COLO829 (cell line): ENCODE results near the gene FNDC5.

ENCODE experiments used
- DNase-seq: peaks from one replicate; pipeline ENCODE4 v3.0.0; 2012; ENCODE audit warnings: low spot score

Gene FNDC5

DNA sequence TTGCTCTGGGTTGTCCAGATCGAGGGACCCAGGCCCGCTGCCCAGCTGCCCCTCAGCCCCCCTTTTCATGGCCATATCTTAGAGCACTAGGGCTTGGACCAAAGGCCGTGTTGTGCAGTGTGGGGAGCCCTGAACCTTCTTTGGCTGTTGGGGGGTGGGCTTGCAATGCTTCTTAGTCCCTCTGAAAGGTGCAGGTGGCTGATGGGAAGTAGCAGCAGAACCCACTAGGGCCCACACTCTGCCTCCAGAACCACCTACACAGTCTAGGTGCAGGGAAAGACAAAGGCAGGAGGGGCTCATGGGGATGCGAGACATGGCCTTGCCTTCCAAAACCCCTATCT lies 13.3 kb upstream of the FNDC5 start:
- DNase-seq, result no peak

DNA sequence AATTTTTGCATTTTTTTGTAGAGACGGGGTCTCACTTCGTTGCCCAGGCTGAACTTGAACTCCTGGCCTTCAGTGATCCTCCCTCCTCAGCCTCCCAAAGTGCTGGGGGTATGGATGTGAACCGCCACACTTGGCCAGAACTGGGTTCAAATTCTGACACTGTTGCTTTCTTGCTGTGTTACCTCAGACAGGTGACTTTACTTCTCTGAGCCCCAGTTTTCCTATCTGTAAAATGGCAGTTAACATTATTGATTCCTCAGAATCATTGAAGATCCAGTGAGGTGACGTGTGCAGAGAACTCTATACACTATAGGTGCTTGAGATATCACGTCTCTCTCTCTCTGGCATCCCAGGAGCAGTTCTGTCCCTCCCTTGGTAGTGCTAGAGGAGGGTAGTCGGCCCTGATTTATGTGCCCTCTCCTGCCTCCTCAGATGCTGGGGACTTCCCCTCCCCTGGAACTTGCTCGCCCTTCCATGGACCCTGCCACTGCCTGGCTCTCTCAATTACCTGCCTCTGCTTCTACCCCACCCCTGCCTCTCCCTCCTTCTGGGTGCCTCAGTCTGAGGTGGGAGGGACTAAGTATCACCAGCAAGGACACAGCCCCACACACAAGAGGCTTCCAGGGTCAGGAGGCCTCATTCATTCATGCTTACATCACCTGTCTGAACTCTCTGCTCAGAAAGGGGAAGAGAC lies 12.8 kb upstream of the FNDC5 start:
- no peak for DNase-seq

DNA sequence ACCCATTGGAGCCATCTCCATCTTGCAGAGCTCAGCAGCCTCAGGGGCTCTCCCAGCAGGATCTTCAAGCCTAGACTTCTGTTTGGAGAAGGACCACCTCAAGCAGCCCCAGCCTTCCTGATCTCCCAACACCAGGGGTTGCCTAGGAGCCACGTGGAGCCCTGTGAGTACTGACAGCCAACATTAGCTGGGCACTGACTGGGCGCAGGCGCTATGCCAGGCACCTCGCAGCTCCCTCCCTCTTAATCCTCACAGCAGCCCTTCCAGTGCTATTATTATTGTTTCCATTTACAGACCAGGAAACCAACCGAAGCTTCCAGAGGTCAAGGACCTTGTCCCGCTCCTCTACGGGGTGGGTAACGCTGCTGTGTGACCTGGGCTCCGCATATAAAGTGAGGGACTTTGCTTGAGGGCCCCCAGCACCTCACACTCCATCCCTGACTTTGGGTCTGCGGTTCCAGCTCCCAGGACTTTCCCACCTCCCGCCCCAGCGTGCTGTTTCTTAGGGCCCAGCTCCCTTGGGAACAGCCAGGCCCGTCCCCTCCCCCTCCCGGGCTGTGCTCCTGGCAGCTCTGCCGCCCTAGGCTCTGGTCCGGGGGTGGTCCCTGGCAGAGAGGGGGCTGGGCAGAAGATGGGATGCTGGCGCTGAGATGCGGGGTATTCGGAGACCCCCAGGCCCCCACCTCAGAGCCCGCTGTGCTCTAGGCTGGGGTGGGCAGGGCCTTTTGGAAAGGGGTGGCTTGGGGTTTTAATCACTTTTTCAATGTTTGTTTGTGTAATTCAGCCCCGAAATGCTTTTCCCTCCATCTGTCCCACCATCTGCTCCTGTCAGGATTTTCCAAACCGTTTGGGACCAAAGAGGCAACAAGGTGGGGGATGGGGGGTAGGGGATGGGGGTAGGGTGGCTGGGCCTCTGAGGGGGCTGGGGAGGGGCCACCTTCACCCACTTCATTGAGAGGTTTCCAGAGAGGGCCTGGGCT lies 11.4 kb upstream of the FNDC5 start:
- DNase-seq, result no peak

DNA sequence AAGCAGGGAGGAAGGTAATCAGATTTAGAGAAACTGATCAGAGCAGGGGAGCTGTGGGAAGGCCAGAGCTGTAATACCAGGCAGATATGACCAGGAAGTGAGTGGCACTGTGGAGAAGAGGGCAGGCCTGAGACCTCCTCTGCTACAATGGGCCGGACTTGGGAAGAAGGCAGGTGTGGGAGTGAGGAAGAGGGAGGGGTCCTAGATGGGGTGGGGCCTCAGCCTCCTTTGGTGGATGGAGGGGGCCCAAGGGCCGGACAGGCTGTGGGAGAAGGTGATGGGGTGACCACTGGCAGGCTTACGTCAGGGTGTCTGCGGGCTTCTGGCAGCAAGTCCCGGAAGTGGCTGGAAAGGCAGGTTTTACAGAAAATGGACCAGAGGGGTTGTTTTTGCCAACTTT lies 10.6 kb upstream of the FNDC5 start:
- no peak for DNase-seq

DNA sequence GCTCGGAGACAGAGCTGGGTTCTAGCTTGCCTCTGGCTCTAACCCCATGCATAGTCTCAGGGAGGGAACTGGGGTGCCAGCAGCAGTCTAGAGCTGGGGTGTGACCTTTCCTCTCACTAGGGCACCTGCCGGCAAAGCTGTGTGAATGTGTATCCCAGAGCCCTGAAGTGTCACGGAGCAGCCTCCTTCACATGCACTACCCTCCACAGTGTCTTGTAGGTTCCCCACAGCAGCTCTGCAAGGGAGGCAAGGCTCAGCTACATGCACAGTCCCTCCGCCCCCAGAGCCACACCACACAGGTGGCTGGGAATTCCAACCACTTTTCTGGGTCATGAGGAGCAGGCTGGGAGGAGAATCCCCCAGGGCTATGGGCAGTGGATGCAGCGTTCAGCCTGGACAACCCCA lies 7.9 kb upstream of the FNDC5 start:
- no peak for DNase-seq

DNA sequence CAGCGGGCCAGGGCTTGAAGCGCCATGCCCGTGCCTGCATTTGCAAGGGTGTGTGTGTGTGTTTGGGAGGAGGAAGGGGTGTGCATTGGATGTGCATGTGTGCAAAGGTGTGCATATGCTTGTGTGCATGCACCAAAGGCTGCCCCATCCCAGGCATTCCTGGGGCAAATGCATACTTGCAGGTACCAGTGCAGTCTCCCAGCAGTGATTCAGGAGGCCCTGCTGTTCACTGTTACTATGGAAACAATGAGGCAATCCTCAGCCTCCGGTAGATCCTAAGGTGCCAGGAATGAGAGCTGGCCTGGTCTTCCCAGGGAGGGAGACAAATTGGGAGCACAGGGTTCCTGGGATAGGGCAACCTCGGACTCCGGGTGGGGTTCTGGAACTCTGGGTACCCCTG lies 7.5 kb upstream of the FNDC5 start:
- no peak for DNase-seq

DNA sequence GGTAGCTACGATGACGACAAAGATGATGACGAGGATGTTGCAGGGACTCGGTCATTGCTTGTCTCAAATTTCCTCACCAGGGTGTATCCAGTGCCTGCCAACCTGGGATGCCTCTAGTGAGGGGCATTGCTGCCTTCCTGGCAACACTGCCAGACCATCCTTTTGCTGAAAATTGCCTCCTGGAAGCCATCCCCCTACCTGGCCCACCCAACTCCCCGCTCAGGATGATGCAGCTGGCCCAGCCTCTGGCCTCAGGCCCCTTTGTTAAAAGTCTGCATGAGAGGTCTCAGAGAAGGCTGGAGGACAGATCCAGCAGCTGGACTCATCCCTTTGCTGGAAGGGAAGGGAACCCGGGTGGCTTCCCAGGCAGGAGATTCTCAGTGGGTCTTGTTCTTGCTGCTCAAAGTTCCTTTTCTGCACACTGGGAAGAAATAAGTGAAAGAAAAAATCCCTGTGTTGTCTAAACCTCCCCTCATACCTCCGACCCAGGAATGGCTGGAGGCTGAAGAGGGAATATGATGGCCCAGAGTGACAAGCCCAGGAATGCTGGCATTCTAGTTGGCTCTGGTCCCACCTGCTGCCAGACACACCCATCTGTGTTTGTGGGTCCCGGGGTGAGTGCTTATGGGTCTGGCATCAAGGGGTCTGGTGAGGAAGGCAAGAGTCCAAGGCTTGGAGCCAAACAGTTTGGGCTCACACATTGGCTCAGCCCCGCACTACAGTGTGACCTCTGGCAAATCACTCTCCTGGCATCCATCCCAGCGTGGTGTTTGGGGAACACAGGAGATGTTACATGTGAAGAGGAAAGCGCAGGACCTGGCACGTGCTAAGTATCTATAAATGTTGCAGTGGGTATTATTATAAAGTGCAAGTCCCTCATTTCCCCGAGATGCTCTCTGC lies 6.7 kb upstream of the FNDC5 start:
- DNase-seq, result no peak

DNA sequence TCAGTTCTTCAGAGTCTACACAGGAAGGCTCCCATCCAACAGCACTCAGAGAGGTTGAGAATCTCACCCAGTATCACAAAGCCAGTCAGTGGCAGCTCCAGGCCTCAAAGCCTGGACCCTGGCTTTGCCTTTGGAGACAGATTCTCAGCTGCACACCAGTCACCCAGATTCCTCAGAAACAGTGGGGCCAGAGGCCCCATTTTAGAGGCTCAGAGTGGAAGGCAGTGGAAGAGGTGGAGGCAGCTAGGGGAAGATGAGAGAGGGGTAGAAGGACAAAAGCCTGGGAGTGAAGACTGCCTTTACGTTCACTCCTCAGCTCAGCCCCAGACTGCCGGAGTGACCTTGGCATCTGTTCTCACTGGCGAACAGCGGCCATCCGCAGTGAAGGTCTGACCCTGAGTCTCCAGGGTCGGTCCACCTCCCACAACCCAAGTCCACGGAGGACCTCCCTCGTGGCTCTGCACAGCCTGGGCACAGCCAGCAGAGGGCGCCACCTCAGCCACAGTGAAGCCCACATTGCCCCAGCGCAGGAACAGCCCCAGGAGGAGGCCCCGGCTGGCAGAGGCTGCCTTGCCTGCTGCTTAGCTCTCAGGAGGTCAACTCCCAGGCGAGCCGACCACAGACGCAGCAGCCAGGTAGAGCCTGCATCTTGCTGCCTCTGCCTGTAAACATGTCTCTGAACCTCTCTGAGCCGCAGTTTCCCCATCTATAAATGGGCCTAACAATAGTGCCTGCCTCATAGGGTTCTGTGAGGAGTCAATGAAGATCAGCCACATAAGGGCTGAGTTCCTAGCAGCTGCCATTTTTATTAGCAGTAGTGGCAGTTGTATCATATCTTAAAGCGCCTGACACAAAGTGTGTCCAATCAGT lies 5.9 kb upstream of the FNDC5 start:
- peak; percentile 53 for DNase-seq

DNA sequence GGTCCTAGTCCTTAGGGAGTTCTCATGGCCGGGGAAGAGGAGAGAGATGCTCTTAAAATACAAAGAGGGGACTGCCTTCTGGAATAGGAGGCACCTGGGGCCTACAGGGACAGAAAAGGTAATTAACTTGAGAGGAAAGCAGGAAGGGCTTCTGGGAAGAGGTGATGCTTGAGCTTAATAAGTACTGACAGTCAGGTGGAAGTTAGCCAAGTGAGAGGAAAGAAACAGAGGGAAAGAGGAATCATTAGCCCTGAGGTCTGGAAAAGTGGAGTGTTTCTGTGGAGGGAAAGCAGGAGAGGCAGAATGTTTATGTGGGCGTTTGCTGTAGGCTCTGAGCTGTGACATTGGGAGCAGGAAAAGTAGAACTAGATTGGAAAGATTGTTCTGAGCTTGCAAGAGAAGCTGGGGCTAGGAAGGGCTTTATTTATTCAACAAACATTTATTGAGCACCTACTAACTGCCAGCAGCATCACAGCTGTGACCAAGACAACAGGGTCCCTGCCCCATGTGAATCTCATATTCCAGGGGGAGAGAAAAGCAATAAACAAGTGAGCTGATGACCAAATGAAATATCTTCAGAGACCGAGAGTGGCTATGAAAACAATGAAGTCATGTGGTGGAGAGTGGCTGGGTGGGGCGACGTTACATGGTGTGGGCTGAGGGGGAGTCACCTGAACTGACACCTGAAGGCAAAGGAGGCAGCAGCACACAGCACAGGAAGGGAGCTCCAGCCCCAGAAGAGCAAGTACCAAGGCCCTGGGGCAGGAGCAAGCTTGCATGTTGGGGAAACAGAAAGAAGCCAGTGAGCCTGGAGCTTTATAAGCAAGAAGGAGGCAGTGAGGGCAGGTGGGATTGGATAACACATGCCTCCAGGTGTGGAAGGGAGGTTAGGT lies 4.4 kb upstream of the FNDC5 start:
- DNase-seq, result no peak

DNA sequence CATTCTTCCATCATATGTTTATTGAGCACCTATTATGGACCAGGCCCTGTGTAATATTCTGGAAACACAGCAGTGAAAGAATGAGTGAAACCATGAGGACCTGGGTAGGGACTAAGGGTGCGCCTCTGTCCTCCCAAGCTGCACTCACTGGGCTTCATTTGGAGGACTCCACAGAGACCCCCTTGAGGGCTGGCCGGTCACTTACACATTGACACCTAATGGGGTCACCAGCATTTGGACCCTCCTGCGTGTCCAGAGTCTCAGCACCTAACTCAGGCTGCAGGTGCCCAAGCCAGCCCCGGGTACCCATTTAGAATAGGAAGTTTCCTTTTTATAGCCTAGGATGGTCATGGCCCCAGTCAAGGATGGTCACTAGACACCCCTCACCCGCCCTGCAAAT lies 2.8 kb upstream of the FNDC5 start:
- DNase-seq, result no peak

DNA sequence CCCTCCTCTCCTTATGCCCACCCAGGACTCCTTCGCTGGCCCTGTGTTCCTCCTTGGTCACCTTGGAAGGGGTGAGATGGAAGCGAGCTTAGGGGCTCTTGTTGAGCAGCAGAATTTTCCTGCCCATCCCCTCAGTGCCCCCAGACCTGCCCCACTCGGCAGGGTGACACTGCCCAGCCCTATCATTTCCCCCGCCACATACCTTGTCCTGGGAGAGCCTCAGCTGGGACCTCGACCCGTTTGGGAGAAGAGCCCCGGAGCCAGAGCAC lies 1.4 kb upstream of the FNDC5 start:
- no peak for DNase-seq

DNA sequence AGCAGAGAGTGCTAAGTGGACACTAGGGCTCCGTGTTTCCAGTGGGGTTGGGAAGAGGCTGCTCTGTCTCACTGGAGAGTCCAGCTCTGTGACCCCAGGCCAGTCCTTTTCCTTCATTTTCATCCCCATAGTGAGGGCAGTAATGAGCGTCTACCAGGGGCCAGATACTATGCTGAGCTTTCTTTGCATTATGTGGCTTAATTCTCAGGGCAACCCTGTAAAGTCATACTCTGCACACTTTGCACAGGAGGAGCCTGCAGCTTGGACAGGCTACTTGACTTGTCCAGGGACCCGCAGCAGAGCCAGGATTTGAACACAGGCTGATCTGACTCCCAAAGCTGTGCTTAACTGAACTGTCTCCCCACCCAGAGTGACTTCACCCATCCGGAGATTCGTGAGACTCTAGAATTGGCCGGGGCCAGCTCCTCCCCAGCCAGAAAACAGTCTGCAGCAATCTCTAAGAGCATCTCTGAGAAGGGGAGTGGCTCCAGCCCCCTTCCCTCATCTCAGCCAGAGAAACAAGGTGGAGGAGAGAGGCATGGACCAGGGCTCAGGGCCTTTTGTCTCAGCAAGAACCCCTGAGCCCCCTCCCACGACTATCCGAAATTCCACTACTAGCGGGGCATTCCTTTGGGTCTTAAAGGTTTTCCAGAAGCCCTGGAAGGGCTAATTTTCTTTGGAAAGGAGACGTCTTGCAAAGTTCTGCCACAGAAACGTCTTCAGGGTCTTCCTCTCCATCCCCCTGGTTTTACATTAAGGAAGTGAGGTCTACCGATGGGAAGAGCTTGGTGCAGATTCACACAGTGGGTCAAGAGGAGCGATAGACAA lies 866 bp upstream of the FNDC5 start:
- DNase-seq, result no peak

DNA sequence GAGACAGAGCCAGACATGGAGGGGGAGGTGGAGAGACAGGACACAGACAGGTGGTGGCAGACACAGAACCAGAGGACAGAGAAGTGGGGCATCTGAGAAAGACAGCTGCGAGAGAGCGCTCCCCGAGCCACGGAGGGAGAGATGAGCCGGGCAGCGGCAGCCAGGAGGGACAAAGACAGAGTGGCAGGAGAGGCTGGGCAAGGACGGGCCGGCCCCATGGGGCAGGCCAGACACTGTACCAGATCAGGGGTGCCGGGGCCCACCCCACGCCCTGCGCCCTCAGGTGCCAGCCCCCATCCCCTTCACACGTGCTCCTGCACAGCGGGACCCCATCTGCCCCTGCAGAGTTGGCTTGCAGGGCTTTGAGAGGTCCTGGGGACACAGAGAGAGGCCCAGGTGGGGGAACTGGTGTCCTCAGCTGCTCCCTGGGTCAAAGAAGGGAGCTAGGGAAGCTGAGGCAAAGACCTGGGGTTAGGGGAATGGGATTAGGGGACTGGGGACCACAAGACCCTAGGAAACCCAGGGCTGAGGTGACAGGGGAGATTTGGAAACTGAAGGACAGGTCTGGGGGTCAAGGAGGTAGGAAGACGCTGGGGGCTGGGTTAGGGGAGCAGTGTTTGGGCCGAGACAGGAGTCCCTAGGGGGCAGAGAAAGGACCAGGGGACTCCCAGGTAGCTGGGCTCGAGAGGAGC lies 643 bp downstream of the FNDC5 start:
- no peak for DNase-seq

DNA sequence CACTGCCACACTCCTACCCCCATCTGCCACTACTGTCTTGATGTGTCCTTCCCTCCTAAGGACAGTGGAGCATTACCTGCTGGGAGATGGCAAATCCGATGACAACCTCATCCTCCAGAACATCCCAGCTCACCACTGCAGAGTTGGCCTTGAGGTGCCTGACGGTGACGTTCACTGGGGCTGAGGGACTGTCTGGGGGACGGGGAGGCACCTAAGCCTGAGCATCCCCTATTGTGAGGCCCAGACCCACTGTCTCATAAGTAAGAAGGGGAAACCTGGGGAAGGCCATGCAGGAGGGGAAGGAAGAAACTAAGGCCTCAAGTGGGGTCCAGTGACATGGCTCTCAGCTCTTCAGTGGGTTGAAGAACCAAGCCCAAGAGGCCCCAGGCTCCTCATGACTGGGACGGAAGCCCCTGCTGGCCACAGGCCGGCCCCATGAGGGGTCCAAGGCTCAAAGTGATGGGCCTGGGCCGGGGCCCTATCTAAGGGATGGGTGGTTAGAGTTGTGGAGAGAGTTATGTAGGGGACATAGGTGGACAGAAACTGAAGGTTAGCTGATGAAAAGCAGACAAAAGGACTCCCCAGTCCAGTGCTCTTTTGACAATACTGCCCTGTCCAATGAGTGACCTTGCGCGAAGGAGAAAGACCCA lies 1.8 kb downstream of the FNDC5 start:
- no peak for DNase-seq

DNA sequence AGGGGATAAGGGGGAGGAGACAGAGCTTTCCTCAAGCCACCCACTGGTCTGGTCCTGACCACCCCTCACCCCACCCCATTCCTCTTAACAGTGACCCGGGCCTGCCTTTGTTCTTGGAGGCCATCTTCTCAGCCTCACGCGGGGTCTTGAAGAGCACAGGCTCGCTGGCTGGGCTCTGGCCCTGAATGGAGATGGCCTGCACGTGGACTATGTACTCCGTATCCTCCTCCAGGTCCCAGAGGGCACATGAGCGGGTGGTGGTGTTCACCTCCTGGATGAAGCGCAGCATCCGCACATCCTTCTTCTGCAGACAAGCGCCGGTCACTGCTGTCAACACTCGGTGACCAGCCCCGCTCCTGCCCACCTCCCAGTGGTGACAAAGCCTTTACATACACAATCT lies 2.6 kb downstream of the FNDC5 start:
- DNase-seq, result no peak

DNA sequence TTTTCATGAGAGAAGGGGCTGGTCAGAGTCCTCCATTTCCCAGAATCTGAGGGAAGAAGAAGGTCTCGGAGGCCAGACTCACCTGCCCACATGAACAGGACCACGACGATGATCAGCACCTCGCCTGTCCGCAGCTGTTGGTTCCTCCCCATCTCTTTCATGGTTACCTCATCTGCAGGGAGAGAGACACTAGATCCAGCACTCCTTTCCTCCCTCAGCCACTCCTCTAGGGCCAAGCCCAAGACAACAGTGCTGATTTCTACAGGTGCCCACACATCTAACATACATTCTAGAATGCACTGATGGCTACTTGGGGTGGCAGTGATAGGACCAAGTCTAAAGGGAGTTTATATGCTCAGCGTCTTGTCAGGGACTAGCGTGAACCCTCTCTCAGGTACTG lies 3.0 kb downstream of the FNDC5 start:
- DNase-seq, result no peak

DNA sequence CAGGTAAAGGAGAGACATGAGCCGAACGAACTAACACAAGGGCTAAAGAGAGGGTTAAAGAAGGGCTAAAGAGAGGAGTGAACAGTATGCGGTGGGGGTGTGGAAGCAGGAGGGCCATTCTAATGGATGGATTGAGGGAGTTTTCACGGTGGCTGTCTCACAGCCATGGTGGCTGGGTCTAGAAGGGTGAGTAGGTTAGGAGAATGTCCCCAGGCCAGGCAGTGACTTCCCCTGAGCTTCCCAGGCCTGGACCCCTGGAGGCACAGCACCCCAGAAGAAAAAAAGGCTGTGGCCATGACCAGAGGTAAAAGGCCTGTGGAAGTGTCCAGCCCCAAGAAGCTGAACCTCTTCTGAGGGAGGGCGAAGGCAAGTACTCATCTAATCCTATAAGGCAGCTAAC lies 3.6 kb downstream of the FNDC5 start:
- DNase-seq, result no peak

DNA sequence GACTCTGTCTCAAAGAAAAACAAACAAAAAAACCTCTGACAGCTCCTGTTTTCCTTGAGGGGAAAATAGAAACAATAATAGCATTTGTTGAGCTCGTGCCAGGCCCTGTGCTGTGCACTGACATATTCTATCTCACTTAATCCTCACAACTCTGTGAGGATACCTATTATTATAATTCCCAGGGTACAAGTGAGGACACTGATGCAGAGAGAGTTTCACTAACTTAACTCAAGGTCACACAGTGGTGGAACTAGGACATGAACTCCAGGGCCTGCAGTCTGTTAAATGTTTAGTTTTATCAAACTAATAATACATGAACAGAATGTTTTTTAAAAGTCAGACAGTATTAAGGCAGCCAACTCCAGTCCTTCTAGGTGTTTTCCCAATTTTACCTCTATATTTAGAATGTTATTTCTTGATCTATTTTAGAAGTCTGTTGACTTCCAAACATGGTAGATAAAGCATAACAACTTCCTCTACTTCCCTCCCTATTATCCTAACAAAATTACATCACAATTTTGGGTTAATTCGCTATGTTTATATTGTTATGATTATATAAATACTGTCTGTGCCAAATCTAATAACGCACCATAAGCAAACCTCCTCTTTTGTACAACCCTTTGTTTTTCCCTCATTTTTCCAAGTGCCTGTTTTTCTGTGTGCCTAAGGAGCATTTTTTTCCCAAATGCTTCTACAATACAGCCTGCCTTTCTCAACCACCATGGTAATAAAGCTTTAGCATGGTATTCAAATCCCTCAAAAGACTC lies 4.9 kb downstream of the FNDC5 start:
- no peak for DNase-seq
